Vagina (tissue), 2 donors: Measurements from ENCODE around the gene PHC2. TPM values are rescaled to one million over a fixed set of nuclear protein-coding genes. Genes with fewer than 3 reads are reported as not detected.
"Not testable (repeated sequence)": the region's sequence is repeated elsewhere in the genome, so short reads cannot be mapped to it uniquely, and the experiment has no call there.

Source experiments
- DNase-seq, 2 donors: peaks; one replicate each; pipeline ENCODE4 v3.0.0-alpha.2; 2017; ENCODE audit errors: extremely low spot score in 2 of 2
- H3K27ac ChIP-seq: fragments of 200-600 bp; sonication (generic); one replicate; pipeline ENCODE4 v1.5.1; 2019
- H3K27me3 ChIP-seq: fragments of 200-600 bp; sonication (generic); one replicate; pipeline ENCODE4 v1.5.1; 2019
- H3K36me3 ChIP-seq, 2 donors: fragments of 200-600 bp; sonication (generic); one replicate each; pipeline ENCODE4 v1.5.1; 2017 to 2019
- H3K4me1 ChIP-seq: fragments of 200-600 bp; sonication (generic); one replicate; pipeline ENCODE4 v1.5.1; 2019
- H3K4me3 ChIP-seq, 2 donors: fragments of 200-600 bp; sonication (generic); 1 replicate in 1 of 2; 2 replicates in 1 of 2; pipeline ENCODE4 v1.5.1; 2016 to 2019
- H3K9me3 ChIP-seq: fragments of 200-600 bp; sonication (generic); one replicate; pipeline ENCODE4 v1.5.1; 2019
- POLR2A ChIP-seq, 2 donors: fragments of 450-650 bp; IDR thresholded peaks; one replicate each; pipeline ENCODE4 v1.6.1; 2017; ENCODE audit warnings: antibody characterized with exemption in 2 of 2, mild to moderate bottlenecking in 2 of 2, moderate library complexity in 2 of 2
- POLR2AphosphoS5 ChIP-seq, 2 donors: sonication (generic); formaldehyde crosslinking; IDR thresholded peaks; one replicate each; pipeline ENCODE4 v1.9.0; 2017; ENCODE audit warnings: antibody characterized with exemption in 2 of 2, mild to moderate bottlenecking in 2 of 2, low read depth in 1 of 2; ENCODE audit not compliant: insufficient read depth in 1 of 2
- intact Hi-C: fragments of 100-400 bp; cut with DNase I; formaldehyde crosslinking; loops from one replicate; pipeline ENCODE4 v1.15.1; 2023
- total RNA-seq: library from RNA; depleted of rRNA; stranded (reverse); fragments of >200 nt; gene quantifications from one replicate; pipeline ENCODE4 v1.2.3, GENCODE V29; 2016
- TF ChIP-seq, protein P1 (sequence below), 3 experiments: fragments of 450-650 bp in 2 of 3; fragments of 200-600 bp in 1 of 3; sonication (generic) in 1 of 3; IDR thresholded peaks; one replicate each; pipeline ENCODE4 v1.5.1; 2017 to 2019; ENCODE audit warnings: antibody characterized with exemption in 3 of 3, mild to moderate bottlenecking in 2 of 3, moderate library complexity in 2 of 3

PHC2 gene
- total RNA-seq, 1 donor from 2014 or later: 97.2 TPM

DNA sequence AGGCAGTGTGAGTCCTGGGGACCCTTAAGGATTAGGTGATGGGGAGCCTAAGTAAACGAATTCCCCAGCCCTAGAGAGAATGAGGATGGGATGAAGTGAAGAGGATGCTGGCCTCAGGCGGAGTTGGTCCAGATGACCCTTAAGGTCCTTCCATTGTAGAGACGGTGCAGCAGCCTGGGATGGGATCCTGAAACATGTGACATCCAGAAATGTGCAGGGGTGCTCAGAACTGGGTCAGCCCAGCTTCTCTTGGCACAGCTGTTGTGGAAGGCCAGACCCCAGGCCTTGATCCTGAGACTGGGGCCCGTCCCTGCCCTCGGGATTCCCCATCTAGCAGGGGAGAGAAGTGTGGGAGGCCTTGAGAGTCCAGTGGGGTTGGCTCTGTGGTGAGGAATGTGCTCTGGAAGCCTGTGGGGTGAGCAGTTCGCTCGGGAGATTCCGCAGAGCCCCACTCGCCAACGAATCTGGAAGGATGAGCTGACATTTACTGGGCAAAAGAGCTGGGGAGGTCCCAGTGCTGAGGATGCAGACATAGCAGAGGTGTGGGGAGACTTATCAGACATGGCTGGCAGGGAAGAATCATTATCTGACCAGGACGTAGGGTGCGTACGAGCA is 138.1 kb downstream of the PHC2 start:
- Histone ChIP-seq H3K36me3 (peaks cover 0 to 28% of the 10 kb centered on the region in 2 donors), H3K9me3 (no peaks in the 10 kb centered on the region), H3K27ac (peak overlapping the region; percentile 48), H3K27me3 (no peaks in the 10 kb centered on the region), H3K4me1 (peaks cover 25% of the 10 kb centered on the region), H3K4me3 (no peak overlapping the region)
- intact Hi-C loops: no loop called here
- TF ChIP-seq POLR2AphosphoS5 (IDR thresholded peaks at IDR 0.05; ENCODE audit: insufficient read depth in 1 of 2, low read depth in 1 of 2): no peak
- TF ChIP-seq, protein P1, sequence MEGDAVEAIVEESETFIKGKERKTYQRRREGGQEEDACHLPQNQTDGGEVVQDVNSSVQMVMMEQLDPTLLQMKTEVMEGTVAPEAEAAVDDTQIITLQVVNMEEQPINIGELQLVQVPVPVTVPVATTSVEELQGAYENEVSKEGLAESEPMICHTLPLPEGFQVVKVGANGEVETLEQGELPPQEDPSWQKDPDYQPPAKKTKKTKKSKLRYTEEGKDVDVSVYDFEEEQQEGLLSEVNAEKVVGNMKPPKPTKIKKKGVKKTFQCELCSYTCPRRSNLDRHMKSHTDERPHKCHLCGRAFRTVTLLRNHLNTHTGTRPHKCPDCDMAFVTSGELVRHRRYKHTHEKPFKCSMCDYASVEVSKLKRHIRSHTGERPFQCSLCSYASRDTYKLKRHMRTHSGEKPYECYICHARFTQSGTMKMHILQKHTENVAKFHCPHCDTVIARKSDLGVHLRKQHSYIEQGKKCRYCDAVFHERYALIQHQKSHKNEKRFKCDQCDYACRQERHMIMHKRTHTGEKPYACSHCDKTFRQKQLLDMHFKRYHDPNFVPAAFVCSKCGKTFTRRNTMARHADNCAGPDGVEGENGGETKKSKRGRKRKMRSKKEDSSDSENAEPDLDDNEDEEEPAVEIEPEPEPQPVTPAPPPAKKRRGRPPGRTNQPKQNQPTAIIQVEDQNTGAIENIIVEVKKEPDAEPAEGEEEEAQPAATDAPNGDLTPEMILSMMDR (IDR thresholded peaks at IDR 0.05): no peak
- no peak for TF ChIP-seq POLR2A (IDR thresholded peaks at IDR 0.05)
- no peak for DNase-seq

DNA sequence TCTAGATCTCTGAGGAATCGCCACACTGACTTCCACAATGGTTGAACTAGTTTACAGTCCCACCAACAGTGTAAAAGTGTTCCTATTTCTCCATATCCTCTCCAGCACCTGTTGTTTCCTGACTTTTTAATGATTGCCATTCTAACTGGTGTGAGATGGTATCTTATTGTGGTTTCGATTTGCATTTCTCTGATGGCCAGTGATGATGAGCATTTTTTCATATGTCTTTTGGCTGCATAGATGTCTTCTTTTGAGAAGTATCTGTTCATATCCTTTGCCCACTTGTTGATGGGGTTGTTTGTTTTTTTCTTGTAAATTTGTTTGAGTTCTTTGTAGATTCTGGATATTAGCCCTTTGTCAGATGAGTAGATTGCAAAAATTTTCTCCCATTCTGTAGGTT is 140.3 kb downstream of the PHC2 start:
- peaks cover 35% of the 10 kb centered on the region for H3K4me1 ChIP-seq
- DNase-seq, H3K27ac ChIP-seq, H3K4me3 ChIP-seq, intact Hi-C loops, H3K27me3 ChIP-seq, H3K9me3 ChIP-seq: not testable (repeated sequence)
- peaks cover 0 to 20% of the 10 kb centered on the region in 2 donors for H3K36me3 ChIP-seq

- H3K4me3 ChIP-seq: no peak overlapping the region
- intact Hi-C loops: loop anchor here (10.0 kb wide), 1 partner anchor 175 kb away; no protein-coding TSS in a partner anchor
- H3K27me3 ChIP-seq: no peaks in the 10 kb centered on the region
- TF ChIP-seq POLR2AphosphoS5 (IDR thresholded peaks at IDR 0.05; ENCODE audit: insufficient read depth in 1 of 2, low read depth in 1 of 2) (no peak), POLR2A (IDR thresholded peaks at IDR 0.05) (no peak)
- TF ChIP-seq, protein P1 (IDR thresholded peaks at IDR 0.05): no peak
- H3K27ac ChIP-seq: peak overlapping the region; percentile 4
- peaks cover 0 to 15% of the 10 kb centered on the region in 2 donors for H3K36me3 ChIP-seq
- no peak for DNase-seq
- H3K4me1 ChIP-seq: peaks cover 29% of the 10 kb centered on the region
- H3K9me3 ChIP-seq: no peaks in the 10 kb centered on the region
Observed at GRCh38 chr1:33289858-33290154, 141.1 kb downstream of the PHC2 start.

DNA sequence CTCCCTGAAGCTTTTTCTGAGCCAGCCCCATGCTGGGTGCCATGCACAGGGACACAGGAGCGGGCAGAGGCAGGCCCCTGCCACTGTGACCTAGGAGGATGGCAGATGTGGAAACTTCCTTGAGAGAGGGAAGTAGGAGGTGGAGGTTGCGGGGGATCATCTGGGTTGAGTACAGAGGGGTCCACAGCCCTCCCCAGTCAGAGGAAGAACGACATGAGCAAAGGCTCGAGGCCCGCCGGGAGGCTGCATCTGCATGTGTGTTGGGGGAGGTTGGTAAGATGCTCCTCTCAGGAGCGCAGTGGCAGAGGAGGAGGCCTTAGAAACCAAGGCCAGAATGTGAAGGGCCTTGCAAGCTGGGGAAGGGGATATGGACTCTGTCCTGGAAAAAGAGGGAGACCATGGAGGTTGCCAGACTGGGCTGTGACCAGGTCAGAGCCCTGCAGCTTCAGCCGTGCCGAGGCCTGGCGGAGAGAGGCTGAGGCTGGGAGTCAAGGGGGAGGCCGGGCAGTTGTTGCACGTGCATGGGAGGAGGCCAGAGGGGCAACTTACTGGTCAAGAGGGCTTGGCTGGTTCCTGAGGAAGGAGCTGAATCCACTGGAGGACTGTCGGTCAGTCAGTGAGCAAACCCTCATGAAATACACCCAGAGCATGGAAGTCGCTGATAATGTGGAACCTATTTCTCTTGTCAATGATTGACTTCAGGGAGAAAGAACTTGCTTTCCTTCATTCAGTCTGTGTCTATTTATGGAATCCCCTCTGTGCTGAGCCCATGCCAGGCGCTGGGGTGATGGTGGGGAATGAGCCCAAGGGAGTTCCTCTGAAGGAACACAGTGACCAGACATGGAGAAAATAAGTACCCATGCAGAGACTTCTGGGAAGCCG is 141.7 kb downstream of the PHC2 start:
- peaks cover 28% of the 10 kb centered on the region for H3K4me1 ChIP-seq
- H3K27me3 ChIP-seq: no peaks in the 10 kb centered on the region
- no peak for DNase-seq
- intact Hi-C loops: loop anchor here (10.0 kb wide), 1 partner anchor 176 kb away; no protein-coding TSS in a partner anchor
- peak overlapping the region; percentile 4 for H3K27ac ChIP-seq
- no peak overlapping the region for H3K4me3 ChIP-seq
- peaks cover 0 to 9% of the 10 kb centered on the region in 2 donors for H3K36me3 ChIP-seq
- H3K9me3 ChIP-seq: no peaks in the 10 kb centered on the region
- TF ChIP-seq POLR2AphosphoS5 (IDR thresholded peaks at IDR 0.05; ENCODE audit: insufficient read depth in 1 of 2, low read depth in 1 of 2) (no peak), POLR2A (IDR thresholded peaks at IDR 0.05) (no peak)
- TF ChIP-seq, protein P1 (IDR thresholded peaks at IDR 0.05): no peak

DNA sequence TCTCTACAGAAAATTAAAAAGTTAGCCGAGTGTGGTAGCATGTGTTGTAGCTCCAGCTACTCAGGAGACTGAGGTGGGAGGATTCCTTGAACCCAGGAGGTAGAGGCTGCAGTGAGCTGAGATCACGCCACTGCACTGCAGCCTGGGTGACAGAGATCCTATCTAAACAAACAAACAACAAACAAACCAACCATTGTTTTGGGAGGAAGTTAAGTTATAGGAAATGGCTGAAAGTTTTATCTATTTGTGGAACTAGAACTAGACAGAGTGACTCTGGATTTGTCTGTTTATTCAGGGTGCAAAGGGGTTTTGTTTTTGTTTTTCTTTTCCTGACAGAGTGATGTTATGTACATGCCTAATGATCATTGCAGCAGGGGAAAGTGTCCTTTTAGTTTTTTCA is 143.6 kb downstream of the PHC2 start:
- Histone ChIP-seq H3K27me3 (no peaks in the 10 kb centered on the region), H3K4me3 (no peak overlapping the region), H3K27ac (peak overlapping the region; percentile 48), H3K36me3 (peaks cover 0 to 16% of the 10 kb centered on the region in 2 donors), H3K9me3 (no peaks in the 10 kb centered on the region), H3K4me1 (peaks cover 20% of the 10 kb centered on the region)
- no peak for DNase-seq
- intact Hi-C loops: loop anchor here (10.0 kb wide), 1 partner anchor 177 kb away; no protein-coding TSS in a partner anchor
- TF ChIP-seq POLR2A (IDR thresholded peaks at IDR 0.05) (no peak), POLR2AphosphoS5 (IDR thresholded peaks at IDR 0.05; ENCODE audit: insufficient read depth in 1 of 2, low read depth in 1 of 2) (no peak)
- TF ChIP-seq, protein P1 (IDR thresholded peaks at IDR 0.05): no peak
